ENCODE data around the gene NCKAP5.

The NCKAP5 gene

DNA sequence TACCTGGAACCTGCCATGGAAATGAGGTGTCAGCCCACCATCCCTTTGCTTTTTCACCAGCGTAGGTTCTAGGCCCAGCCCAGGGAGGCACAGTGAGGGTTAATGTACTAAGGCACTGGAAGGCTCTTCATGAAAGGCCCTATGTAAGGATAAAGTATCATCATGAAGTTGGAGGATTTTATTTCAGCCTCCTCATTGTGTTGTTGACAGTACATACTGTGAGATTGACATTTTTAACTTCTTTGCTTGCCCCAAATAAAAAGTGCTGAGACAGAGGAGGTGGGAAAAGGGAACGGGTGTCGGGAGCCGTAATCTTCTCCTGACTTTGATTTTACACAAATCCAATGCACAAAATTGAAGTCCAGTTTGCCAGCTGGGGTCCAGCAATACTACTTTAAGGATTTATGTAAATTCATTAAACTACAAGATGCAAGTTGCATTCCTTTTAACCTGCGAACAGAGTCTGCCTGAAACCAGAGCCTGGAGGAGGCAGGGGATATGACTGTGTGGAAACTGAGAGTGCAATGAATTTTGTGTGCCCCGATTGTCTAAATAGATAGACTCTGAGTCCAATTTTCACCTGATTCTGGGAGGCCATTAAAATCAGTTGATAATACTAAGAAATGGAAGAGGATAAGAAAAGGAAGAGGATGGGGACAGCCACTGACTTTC, 5.4 kb upstream of the NCKAP5 start:
- no peak for DNase-seq

DNA sequence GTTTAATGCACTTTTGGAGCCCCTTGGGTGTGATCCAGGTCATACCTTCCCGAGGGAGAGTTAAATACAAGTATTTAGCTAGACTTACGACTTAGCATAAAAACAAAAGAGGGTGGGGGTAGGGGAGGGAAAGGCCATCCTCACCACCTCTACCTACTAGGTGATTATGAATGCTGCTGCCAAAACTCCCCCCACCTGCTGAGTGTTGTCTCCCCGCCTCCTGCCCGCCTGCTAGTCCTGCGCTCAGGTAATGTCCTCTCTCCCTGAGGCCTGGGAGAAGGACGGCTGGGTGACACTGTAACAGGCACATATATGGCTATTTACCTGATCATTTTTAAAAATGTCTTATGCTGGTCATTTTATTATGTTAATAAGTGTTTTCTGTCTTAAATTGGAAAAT, 3.0 kb upstream of the NCKAP5 start:
- DNase-seq = no peak

DNA sequence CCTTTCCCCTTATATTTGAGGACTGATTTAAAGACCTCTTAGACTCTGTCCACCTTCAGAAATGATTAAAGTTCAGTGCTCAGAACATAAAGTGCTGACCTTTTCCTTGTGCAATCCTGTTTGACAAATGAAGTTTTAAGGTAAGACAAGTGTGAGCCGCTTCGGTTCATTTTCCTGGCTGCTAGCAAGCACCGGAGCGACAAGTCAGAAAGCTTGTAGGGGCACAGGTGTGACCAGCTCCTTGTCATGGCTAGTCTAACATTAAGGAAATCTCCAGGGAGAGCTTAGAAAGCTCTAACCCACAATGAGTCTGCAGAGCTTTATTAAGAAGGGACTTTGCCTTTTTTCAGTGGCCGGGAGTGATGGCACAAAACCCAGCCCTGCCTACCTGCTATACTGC, 2.3 kb upstream of the NCKAP5 start:
- no peak for DNase-seq

DNA sequence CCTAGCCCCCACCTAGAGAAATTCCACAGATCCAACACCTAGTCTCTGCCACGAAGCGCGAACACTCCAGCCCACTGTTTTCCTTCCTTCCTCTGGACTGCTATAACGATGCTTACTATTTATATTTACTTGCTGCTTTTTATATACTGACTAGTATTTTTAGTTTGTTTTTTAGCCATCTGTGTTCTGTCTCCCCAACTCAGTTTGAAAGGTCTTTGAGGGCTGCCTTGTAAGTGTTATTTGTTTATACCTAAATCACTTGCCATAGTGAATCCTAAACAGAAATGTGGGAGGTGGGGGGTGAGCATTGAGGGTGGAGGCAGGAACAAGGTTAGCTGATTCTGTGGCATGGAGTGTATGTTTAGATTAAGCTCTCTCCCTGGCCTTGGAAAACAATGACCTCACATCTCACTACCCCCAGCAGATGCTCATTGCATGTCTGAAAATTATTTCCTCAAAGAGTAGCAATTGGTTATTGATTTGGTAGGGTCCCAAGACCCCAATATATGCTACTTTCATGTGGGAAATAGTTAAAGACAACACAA, 1.1 kb upstream of the NCKAP5 start:
- DNase-seq = no peak

DNA sequence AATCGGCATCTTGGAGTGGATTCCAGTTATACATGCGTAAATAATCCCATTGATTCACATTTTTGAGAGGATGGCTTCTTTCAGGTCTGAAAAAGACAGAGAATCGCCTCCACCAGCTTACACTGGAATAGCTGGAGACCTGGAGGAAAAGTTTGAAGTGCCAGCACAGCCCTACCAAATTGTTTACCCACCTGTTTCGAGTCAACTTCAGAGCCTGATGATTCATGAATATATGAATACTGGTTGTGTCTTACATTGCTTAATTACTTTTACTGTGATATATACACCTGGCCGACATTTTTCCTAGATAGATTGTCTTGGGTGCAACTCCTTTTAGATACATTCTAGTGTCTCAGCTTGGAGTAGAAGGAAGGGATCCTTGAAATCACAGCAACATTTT, 335 bp upstream of the NCKAP5 start:
- DNase-seq = no peak

DNA sequence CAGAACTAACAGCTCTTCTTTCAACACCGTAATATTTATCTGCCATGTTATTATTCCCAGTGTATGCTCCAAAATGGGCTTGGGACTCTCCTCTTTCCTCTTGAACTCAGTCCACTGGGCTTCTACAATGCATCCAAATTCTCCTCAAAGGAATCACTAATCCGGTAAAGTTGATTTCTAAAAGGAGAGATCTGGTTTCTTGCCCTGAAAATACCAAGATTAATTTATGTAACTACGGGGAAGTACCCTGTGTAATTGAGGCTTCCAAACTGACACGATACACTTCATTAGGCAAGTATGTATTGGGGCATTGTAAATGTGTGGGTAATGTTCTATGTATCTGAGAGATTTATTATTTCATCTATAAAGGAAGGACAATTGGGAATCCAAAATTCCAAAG, 5.7 kb downstream of the NCKAP5 start:
- DNase-seq = no peak

DNA sequence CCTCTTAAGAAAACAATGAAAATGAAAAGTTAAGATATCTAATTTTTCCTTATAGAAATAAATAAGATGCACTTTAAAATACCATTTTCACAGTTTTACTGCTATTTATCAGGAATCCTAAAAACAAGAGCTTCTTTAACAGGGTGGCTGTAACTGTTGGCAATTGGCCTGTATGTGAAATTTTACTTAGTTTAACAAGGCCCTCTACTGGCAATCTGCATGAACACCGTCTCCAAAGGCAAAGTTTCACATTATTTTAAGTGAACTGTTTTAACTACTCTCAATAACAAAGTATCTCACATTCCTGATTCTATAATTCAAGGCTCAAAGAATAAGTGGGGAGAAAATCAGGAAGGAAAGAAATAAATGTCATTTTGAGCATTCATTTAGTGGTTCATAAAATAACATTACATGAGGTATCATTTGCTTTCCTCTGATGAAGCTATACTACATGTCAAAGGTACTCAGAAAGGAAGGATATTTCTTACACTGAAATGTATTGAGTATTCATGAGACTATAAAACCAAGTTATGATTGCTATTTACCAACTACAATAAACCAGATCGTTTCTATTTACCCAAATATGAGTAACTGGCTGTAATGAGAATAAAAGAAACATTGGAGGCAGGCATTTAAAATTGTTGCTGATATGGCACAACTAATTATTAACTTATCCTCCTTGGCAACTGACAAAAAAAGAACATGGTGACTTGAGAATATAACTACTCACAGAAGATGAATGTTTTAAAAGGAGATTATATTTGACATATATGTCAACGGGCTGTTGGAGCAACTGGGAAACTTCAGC, 7.0 kb downstream of the NCKAP5 start:
- no peak for DNase-seq

DNA sequence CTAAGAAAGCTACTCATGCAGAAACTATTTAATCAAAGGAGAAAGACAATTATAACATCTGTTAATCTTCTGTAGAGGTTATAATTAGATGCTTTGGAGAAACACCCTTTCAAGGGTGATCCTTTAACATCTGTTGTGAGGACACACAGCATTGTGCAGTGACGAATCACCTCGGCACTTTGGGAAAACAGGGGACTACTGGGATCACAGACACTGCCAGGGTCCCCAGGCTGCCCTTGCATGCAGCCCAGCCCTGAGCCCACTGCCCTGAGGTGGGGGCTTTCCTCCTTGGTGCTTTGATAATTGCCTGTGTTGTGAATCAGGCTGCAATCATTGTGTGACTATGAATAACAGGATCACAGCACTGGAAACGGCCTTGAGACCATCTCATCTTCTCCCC, 10.6 kb downstream of the NCKAP5 start:
- DNase-seq = no peak

DNA sequence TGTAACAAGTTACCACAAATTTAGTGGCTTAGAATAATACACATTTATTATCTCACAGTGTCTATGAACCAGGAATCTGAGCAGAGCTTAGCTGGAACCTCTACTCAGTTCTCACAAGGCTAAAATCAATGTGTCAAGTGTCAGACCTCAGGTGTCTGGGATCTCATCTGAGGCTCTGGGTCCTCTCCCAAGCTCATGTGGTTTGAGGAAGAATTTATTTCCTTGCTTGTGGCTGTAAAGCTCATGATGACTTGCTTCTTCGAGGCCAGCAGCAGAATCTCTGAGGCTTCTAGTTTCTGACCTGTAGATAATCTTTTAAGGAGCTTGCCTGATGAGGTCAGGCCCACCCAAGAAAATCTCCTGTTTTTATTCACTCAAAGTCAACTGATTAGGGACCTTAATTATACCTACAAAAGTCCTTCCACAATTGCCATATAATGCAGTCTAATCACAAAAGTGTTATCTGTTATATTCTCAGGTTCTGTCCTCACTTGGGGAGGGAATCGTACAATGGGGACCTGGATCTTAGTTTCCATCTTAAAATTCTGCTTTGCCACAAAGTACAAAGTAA, 14.3 kb downstream of the NCKAP5 start:
- no peak for DNase-seq

DNA sequence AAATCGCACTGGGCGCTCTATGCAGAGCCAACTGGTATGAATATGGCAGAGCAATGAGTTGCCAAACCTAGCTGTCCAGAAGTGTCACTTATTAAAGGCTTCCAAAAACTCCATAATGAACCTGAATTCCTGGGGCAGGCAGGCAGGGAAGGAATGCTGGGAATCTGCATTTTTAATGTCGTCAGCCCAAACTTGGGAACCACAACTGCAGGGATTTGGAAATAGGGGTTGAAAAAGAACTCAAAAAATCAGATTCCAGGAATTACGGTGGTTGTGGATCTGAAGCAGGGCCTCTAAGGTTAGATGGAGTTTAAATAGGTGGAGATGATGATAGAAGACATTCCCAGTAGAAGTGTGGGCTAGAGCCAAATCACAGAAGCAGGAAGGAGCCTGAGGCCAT, 15.0 kb downstream of the NCKAP5 start:
- no peak for DNase-seq

DNA sequence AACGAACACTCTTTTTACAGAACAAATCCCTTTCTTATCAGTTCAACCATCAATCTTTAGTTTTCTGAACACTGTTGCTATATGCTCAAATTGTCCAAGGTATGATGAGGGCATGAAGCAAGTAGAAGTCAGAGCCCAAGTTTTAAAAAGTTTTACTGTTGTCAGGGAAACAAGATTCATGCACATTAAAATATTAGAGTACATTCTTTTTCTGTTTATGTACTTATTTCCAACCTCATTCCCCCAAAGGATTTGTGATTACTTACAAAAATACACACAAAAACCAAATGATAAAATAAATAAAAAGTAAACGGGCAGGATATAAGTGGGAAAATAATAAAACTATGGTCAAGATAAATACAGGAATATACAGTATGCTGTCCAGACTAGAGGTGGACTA, 15.4 kb downstream of the NCKAP5 start:
- no peak for DNase-seq

DNA sequence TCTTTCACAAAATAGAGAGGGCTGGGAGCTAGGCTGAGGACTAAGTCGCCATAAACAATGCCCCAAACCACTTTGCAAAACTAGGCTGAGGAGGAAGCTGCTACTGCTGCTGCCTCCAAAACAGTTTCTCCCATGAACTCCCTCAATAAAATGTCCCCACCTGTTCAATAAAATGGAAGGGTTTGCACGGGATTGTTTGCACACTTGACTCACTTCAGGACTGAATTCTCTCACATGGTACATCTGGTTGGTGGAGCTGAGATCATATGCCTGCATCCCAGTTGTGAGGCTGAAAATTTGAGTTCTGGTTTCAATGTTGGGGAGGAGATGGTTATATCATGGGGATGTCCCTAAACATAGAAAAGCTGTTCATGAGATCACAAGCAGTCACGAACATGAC, 26.5 kb downstream of the NCKAP5 start:
- no peak for DNase-seq

DNA sequence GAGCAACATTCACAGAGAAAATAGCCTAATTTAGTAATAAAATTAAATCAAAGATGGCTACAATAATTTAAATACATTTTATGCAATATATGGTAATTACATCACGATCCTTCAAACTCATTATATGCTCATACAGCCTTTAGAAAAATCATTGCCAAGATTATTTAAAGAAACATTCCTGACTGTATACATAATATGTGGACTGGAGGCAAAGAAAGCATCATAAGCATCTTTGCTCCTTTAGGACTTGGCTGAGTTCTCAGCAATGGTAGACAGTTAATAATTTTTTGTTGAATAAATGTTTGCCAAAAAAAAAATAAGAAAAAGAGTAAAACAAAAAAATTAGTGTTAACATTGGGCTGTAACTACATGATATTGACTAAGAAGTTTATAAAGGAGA, 26.9 kb downstream of the NCKAP5 start:
- no peak for DNase-seq

DNA sequence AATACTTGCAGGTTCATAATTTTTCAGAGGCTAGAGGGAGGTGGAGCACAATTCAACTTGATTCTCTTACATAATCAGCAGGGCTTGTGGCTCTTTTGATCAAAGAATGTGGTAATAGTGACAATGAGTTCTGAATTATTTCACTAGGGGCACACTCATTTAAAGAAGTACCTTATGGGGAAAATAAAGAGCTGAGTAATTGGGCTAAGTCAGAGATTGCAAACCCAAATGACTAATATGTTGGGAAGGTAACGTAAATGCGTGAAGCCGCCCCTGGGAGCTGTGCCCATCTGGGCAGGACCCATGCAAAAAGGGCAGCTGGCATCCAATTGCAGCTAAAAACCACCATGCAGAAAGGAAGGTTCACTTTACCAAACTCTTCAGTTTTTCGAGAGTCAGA, 35.3 kb downstream of the NCKAP5 start:
- no peak for DNase-seq

DNA sequence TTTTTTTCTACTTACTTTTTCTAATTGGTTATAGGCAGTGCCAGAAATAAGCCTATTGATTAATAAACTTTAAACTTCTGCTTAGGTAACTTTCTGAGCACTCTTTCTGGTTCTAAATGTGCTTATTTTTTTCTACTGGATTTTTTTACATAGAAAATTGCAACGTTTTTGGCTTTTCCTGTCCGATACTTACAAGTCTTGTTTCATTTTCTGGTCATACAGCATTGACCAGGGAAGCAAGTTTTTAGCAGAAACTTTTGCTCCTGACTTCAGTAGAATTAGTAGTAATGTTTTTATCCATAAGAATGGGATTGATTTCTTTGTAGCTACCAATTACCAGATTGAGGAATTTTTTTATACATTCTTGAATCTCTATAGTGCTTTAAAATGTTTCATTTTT, 36.9 kb downstream of the NCKAP5 start:
- DNase-seq = no peak

DNA sequence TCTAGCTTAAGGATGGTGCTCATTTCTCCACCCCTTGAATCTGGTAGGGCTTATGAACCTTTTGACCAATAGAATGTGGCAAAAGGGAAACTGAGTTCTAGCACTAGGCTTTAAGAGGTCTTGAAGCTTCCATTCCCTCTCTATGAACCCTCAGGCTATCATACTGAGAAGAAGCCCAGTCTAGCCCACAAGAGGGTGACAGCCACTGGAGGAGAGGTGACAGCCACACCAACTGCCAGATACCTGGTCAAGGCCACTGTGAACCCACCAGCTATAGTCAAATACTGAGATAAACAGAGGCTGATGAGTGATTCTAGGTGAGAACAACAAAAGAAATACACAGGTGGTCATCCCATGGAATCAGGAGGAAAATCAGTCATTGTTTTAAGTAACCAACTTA, 37.6 kb downstream of the NCKAP5 start:
- DNase-seq = no peak

DNA sequence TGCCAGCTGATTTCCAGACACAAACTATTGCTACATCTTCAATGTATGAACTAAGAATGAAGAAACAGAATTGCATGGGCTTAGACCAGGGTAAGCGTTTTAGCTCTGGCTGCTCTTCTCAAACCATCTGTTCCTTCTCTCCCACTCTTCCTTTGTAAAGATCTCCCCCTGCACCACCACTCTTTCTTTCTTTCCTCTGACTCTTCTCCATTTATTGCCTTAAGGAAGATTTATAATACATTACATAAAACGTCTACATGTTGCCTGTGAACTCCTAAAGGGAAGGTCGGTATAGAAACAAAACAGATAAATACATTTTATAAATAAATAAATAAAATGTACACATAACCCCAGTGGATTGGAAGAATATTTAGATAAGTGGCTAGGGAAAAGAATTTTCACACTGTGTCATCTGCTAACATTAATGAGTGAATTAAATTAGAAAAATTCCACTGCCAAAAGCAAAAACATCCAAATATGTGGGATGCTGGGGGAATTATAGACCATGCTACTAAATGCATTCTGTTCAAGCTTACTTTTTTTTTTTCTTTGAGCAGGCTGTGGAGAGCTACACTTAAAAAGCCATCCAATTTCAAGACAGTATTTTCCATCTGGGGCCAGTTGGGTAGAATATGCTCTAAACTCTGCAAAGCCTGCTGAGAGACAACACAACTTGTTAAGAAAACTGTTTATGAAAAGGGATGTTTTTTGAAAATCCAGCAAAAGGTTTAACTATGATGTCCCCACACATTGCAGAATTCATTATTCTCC, 41.5 kb downstream of the NCKAP5 start:
- DNase-seq = no peak

DNA sequence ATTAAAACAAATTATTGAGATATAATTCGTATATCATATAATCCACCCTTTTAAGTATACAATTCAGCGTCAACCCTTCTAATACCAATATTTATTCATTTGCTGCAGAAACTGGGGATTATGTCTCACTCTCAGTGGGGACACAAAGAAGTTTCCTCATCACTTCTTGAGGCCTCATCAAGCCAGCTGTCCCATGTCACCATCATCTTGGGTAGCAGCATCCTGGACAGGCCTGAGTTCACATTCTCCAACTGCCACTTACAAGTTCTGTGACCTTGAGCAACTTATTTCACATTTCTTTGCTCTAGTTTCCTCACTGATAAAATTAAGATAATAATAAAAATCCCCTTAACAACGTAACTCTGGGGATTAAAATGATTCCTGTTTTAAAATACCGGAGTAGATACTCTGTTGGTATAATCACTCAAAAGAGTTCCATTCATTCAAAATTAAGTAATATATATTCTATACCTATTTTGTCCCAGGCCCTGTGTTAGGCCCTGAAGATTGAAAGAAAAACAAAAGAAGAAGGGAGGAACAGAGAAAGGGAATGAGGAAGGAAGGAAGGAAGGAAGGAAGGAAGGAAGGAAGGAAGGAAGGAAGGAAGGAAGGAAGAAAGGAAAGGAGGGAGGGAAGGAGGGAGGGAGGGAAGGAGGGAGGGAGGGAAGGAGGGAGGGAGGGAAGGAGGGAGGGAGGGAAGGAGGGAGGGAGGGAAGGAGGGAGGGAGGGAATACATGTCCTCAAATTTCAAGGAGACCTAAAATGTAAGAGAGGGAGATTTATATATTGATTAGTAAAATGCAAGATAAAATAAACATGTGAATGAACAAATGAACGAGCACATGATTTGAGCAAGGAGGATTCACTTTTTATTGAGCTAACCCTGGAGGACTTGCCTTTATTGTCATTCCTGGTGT, 42.4 kb downstream of the NCKAP5 start:
- DNase-seq = no peak

DNA sequence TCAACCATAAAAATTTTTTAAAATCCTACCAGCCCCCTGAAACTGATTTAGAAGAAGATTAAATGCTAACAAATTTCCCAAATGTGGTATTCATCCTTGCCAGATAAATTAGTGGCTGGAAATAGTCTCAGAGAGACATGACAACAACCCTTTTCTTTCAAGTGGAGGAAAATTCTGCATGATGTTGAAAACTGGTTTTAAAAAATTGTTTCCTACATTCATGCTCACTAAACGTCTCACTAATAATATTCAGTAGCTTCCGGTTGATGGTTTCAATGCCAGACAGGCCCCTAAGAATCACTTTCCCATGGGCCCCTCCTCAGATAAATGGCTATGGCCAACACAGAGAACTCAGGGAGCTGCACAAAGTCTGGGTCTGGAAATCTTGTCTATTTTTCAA, 43.2 kb downstream of the NCKAP5 start:
- no peak for DNase-seq

DNA sequence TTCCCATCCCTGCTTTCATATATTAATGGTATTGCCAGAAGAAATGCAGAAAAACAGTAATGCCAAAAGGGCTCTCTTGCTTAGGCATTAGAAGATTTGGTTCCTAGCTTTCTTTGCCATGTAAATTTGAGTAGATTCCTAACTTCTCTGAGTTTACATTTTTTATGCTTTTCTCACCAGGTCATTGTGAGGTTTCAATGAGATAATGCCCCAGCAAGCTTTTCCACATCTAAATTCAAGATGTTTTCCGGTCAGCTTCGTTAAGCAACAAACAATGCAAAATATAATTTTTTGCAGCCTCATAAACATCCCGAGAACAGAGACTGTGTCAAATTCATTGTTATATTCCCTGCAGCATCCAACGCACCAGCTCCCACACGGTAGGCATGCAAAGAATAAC, 44.9 kb downstream of the NCKAP5 start:
- DNase-seq = no peak

DNA sequence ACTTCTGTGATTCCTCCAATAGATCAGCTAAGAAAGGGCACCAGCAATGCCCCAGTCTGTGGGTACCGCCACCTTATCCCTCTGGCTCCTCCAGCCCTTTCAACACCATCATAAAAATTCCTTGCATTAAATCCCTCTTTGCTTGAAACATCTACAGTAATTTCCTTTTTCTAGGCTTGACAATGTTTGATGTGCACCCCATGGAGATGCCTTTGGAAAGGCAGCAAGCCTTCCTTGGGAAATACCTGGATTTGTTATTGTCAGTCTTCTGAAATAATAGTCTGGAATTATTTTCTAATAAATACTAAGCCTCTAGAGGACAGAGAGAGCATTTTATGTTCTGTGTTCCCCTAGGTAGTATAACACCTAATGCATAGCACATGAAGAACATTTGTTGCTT, 46.1 kb downstream of the NCKAP5 start:
- DNase-seq = no peak

DNA sequence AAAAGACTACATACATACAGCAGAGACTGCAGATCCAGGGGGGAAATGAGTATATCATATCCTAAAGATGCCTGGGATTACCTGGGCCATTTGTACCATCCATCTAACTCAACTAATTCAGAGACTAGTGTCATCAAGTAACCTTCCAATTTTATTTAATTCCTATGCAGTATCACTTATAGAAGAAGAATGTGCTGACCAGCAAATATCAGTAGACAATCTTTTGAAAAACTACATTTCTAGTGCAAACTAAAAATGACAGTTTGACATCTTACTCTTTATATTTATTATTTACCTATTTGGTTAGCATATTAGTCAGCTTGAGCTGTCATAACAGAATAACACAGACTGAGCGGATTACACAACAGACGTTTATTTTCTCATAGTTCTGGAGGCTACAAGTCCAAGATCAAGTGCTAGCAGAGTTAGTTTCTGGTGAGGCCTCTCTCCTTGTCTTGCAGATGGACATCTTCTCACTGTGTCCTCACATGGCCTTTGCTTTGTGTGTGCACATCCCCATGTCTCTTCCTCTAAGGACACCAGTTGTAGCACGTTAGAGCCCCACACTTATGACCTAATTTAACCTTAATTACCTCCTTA, 47.0 kb downstream of the NCKAP5 start:
- DNase-seq = no peak

Measured in activated CD4-positive, alpha-beta T cell treated with anti-CD3 and anti-CD28 coated beads for 48 hours (primary cell).